OCI-LY3 (cell line): ENCODE results near the gene JCAD.

ENCODE experiments used
- EZH2phosphoT487 ChIP-seq: fragments of 200-600 bp; shearing (Covaris generic); IDR thresholded peaks from 2 replicates; pipeline ENCODE4 v1.6.1; 2018; ENCODE audit warnings: antibody characterized with exemption, mixed run types, low read depth
- TF ChIP-seq, protein P1 (sequence below): fragments of 200-600, 300-600 bp; sonication (generic); IDR thresholded peaks from 2 replicates; pipeline ENCODE4 v1.5.1; 2014; ENCODE audit warnings: antibody characterized with exemption, low read length, low read depth

DNA sequence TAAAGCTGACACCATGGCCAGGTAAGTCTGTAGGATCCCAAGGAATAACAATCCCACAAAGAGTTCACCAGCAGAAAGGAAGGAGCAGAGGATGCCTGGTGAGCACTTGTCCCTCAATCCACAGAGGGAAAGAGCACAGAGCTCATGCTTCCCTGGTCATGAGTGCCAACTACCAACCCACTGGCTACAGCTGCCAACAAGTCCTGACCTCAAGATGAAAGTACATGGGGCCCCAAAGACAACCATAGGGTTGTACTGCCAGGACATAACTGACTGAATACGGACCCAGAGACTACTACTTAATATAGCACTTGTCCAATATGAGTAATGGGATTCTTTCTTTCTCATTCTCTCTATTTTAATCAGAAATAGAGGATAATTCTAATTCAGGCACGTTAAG, 83.3 kb downstream of the JCAD start:
- TF ChIP-seq, protein P1, sequence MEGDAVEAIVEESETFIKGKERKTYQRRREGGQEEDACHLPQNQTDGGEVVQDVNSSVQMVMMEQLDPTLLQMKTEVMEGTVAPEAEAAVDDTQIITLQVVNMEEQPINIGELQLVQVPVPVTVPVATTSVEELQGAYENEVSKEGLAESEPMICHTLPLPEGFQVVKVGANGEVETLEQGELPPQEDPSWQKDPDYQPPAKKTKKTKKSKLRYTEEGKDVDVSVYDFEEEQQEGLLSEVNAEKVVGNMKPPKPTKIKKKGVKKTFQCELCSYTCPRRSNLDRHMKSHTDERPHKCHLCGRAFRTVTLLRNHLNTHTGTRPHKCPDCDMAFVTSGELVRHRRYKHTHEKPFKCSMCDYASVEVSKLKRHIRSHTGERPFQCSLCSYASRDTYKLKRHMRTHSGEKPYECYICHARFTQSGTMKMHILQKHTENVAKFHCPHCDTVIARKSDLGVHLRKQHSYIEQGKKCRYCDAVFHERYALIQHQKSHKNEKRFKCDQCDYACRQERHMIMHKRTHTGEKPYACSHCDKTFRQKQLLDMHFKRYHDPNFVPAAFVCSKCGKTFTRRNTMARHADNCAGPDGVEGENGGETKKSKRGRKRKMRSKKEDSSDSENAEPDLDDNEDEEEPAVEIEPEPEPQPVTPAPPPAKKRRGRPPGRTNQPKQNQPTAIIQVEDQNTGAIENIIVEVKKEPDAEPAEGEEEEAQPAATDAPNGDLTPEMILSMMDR: no peak
- TF ChIP-seq EZH2phosphoT487: no peak
